Measurements from ENCODE around the gene STX3.
"Not testable (repeated sequence)": the region's sequence is repeated elsewhere in the genome, so short reads cannot be mapped to it uniquely, and the experiment has no call there.

The STX3 gene

DNA sequence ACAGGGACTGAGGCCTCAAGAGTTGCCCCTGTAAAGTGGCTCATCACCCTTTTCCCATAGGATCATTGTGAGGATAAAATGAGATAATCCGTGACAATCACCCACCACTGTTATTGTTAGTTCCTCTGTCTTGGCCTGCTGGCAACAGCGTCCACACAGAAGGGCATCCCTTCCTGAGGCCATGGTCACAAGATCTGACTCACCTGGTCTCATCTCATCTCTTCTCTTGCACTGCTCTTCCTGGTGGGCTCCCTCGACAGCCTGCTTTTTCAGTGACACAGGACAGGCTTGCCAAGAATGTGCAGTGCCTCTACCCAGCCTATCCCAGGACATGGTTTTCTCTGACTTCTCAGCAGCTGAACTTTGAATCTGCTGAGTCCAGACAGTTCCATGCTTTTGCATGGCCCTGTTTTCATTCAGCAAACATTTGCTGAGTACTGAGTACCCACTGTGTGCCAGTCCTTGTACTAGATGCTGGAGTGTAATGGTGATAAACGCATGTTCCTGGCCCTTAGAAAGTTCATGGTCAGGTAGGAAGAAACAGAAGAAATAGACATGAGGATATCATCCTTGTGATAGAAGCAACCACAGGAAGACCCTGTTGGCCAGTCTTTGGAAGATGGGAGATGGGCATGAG, 3.3 kb downstream of the STX3 start:
- DNase-seq (ENCODE audit: low read depth) = no peak

DNA sequence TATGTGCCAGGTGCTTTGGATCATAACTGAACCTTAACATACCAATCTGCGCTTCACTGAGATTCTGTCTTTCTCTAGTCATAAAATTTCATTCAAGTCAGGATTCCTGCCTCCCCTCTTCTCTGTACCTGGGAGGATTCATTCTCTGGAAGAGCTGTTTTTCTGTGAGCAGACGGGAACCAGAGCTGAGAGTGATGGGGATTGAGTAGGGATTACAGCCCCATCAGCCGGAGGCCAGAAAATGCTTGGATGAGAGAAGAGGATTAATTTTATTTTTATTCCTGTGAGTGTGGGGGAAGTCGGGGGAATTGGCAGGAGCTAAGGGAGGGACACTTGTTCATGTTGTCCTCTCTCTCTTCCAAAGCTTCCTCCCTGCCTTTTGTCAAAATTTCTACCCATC, 4.7 kb downstream of the STX3 start:
- DNase-seq (ENCODE audit: low read depth) = no peak

DNA sequence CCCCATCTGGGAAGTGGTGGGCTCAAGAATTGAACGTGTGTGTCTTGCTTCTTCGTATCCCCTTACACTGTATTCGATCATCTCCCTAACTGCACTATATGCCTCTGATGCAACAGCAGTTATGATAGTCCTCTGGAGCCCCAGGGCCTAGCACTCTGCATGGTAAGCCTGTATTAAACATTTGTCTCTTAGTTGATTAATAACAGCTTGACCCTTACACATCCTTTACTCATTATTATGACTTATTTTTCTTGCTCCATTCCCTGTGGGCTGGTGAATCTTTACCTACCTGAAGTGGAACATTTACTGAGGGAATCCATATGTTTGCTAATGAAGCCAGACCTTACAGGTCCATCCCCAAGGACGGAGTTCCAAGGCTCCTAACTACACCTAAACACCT, 5.6 kb downstream of the STX3 start:
- DNase-seq (ENCODE audit: low read depth) = no peak

DNA sequence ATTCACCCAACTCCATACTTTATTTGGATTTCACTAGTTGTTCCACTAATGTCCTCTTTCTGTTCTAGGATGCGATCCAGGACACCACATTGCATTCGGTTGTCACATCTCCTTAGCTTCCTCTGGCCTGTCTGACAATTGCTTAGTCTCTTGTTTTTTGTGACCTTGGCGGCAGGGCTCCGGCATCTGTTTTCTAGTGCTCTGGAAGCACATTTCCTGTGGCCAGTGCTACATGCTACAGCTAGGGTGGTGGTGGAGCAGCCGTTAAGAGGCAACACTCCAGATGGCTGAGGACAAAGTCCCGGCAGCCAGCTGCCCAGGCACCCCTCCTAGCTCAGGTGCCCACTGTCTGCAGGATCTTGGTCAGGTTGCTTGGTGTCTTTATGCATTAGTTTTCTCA, 6.8 kb downstream of the STX3 start:
- no peak for DNase-seq (ENCODE audit: low read depth)

DNA sequence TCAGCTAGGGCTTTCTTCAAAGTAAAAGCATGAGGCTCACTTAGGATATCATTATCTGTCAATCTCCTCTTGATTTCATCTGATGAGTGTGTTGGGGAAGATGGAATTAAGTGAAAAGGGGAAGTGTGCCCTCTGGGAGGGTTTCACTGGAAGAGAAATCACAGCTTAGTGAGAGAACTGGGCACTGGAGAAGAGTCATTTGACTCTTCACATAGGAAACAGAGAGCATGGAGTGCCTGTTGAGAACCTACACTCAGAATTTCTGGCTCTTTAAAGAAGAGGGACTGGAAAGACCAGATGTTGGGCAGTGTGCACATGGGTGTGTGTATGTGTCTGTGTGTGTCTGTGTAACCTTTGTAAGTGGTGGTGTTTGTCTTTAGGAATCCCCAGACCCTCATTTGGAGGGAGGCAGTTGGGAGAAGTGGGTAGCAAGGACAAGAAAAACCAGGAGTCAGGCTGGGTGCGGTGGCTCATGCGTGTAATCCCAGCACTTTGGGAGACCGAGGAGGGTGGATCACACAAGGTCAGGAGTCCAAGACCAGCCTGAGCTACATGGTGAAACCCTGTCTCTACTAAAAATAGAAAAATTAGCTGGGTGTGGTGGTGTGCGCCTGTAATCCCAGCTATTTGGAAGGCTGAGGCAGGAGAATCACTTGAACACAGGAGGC, 10.0 kb downstream of the STX3 start:
- DNase-seq (ENCODE audit: low read depth) = no peak

DNA sequence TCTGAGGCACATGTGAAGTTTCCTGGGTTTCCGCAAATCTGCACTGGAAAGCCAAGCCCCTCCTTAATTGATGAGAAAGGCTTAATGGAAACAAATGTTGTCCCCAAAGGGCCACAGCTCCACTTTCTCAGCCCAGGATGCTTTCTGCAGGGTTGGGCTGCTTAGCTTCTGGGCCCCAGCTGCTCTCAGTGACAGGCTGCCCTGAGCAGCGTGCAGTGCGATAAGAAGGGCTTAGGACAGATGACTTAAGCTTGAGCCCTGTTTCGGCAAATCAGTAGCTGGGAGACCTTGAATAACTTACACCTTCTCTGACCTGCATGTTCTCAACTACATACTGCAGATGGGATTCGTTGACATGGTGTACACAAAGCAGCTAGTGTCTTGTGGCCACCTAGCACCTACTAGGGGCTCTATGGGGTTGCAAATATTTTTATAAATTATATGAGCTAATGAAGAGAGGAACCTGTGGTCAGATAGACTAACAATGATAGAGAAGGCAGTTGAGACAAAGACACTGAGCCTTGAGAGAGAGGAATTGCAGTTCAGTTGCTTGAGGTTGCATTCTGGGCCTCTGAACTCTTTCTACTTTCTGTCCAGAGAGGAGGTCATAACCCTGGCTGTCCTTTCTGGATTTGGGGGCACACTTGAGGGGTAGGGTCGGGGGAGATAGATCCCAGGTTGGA, 11.5 kb downstream of the STX3 start:
- no peak for DNase-seq (ENCODE audit: low read depth)

DNA sequence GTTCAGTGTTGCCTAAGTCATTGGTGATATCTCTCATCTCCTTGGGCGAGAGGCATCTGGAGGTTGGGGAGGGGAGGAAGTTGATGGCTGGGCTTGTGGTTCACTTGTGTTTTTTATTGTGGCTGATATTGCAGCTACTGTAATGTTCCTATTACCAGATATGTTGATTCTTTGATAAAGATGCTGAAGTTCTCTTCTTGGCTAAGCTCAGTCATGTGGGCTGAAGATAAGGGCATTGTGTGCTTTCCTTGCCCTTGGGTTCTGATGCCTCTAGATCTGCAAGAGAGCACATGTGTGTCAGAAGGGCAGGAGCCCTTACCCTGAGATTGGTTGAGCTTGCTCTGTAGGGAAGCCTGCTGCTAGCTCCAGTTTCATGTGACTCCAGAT, 12.0 kb downstream of the STX3 start:
- no peak for DNase-seq (ENCODE audit: low read depth)

DNA sequence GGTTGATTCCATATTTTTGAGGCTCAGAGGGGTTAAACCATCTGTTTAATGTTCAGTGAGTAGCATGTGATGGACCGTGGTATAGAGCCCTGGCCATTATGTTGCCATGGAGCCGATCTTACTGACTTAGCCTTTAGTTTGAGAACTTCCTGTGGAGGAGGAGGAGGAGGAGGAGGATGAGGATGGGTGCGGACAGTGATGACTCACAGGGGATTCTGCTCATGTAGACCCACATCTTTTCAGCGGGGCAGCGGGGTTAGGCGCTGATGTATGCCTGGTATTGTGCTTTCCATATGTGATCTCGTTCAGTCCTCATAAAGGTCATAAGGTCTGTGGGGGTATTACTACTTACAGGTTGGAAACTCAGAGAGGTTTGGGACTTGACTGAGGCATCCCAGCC, 13.9 kb downstream of the STX3 start:
- DNase-seq (ENCODE audit: low read depth) = no peak

DNA sequence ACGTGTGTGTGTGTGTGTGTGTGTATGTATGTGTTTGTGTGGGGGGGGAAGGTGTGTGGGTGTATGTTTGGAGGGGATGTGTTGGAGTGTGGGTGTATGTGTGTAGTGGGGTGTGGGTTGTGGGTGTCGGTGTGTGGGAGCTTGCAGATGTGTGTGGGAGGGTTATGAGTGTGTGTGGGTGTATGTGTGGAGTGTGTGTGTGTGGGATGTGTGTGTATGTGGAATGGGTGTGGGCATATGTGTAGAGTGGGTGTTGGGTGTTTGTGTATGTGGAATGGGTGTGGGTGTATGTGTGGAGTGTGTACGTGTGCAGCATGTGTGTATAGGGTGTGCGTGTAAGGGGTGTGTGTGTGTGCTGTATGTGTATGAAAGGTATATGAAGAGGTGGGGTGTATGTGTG, 14.7 kb downstream of the STX3 start:
- no peak for DNase-seq (ENCODE audit: low read depth)

DNA sequence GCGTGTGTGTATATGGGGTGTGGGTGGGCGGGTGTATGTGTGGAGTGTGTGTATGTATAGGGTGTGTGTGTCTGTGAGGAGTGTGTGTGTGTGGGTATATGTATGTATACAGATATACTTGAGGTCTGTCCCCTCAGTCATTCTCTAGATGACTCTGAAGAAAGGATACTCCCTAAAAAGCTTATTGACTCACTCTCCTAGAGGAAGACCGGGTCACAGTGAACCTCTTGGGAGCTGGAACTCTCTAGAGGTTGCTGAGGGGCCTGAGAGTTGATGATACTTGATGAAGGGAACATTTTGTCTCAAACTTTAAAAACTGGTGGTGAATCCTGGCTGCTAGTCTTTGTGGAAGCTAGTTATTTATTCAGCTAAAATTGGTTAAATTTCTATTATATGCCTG, 15.1 kb downstream of the STX3 start:
- DNase-seq (ENCODE audit: low read depth) = no peak

DNA sequence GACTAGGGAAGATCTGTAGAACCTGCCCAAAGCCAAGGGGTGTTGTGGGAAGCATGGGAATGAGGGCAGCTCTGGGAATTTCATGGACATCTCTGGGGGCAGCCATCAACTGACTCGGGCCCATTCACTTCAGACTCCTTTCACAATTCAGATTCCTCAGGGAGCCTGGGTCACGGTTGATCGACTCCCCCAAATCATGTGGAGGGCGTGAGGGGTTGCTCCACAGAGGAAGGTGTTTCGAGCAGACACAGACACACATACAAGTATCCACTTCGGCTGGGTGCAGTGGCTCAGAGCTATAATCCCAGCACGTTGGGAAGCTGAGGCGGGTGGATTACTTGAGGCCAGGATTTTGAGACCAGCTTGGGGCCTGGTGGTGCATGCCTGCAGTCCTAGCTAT, 15.7 kb downstream of the STX3 start:
- DNase-seq (ENCODE audit: low read depth) = no peak

DNA sequence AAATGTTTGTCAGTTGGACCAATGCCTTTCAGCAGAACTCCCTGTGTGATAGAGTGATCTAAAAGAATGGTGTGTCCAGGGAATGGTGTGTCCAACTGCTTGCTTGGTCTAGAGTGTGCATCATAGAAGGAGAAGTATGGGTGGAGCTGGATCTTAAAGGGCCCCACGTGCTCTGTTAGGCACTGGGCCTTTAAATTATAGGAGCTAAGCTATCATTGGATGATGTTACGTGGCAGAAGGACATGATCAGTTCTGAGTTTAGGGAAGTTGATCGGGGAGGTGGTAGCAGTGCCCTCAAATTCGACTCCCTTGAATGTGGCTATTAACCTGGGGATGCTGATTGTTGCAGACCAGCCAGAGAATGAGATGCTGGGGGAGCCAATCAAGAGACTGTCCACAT, 16.4 kb downstream of the STX3 start:
- no peak for DNase-seq (ENCODE audit: low read depth)

DNA sequence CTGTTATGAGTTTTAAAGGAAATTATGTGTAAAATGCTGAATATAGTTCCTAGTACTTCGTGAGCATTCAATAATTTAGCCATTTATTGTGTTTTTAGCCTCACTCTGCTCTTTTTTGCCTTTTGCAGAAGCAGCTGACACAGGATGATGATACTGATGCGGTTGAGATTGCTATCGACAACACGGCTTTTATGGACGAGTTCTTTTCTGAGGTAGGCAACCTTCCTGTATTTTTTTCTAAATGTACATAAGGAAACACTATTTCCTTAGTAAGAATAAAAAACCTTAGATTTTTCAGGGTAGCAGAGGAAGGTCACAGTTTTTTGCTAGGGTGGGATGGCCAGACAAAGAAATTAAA, 17.9 kb downstream of the STX3 start:
- no peak for DNase-seq (ENCODE audit: low read depth)

DNA sequence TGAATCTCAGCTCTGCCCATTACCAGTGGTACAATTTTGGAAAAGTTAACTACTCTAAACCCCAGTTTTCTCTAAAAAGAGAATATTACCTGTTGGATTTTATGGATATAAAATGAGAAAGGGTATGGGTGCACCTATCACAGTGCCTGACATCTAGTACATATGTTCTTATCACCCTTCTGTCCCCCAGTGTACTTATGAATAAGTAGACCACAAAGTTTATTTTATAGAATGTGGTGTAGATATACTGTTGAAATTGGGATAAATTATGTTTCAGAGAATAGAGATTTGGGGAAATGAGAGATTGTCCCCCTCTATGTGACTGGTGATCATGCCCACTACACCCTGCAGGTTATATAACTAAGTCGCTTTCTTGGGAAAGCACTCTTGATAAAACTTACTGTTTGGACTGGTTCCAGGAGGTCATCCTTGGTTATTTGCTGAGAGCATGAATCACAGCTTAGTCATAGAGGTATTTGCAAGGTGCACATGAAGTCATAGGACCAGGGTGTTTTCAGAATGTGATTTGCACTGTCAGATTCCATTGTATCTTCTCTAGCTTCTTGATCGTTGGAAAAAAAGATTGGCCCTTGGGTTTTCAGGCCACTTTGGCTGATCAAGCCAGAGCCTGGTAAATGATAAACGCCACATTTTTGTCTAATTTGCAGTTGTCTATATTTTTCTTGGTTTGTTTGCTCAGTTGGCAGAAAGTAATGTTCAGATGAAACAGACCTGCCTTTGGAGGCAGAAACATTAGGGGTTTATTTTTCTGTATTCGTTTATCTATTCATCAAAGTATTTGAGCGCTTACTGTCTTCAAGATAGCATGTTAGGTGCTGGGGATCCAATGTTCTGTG, 21.3 kb downstream of the STX3 start:
- no peak for DNase-seq (ENCODE audit: low read depth)

DNA sequence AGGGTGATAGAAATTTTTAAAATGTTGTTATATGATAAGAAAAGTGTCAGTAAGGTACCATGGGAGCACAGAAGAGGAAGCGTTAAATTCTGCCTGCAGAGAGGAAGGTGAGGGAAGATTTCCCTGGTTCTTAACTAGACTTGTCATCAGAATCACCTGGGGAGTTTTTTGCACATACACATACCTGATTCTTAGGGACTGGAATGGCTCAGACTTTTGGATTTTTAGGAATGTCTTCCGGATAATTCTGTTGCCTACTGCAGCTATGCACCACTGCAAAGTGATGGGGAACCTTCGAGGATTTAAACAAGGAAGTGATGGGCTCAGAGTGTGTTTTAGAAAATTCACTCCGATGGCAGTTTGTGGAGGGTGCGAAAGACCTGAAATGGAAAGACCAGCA, 21.9 kb downstream of the STX3 start:
- DNase-seq (ENCODE audit: low read depth) = no peak

DNA sequence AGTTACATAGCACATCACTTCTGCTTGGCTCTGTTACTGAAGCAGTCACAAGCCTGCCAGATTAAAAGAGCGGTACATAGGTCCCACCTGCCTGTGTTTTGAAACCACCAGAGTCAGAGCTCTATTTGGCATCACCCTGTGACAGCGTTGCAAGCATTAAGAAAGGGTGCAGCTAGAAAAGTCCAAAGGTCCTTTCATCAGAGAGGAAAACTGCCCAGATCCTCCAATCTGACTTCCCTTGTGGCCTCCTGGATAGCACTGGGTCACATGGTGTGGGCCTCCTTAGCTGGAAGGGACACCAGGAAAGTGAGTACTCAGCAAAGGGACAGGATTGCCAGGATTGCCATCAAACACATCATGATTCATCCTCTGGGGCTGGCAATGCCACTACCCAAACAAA, 22.9 kb downstream of the STX3 start:
- DNase-seq (ENCODE audit: low read depth) = no peak

DNA sequence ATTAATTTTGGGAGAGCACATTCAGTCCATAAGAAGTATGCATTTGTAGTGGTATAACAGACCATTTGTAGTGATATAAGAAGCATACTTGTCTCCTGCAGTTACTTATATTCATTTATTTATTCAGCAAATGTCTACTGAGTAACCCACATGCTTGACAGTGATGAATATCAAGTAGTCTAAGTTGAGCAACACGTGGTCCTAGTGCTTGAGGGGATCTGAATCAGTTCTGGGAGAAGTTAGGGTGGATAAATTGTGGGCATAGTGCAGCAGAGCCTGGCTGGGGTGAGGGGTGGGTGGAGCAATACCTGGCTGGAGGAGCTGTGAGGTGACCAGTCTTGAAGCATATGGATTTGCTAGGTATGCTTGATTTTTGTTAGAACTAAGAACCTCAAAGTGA, 24.3 kb downstream of the STX3 start:
- no peak for DNase-seq (ENCODE audit: low read depth)

DNA sequence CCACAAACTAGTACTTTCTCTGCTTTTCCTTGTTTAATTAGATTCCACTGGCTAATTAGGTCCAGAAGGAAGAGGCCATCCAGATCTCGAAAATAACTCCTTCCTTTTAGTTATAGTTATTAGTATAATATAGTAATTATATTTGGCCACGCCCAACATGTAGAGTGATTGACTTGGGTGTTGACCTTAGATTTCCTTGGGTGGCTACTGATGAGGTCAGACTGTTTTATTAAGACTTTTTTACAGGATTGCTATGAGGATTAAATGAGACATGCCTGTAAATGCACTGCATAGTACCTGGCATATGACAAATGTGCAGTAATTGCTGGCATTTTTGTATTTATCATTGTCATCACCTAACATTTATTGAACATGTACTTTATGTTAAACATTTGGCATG, 26.9 kb downstream of the STX3 start:
- DNase-seq (ENCODE audit: low read depth) = no peak

DNA sequence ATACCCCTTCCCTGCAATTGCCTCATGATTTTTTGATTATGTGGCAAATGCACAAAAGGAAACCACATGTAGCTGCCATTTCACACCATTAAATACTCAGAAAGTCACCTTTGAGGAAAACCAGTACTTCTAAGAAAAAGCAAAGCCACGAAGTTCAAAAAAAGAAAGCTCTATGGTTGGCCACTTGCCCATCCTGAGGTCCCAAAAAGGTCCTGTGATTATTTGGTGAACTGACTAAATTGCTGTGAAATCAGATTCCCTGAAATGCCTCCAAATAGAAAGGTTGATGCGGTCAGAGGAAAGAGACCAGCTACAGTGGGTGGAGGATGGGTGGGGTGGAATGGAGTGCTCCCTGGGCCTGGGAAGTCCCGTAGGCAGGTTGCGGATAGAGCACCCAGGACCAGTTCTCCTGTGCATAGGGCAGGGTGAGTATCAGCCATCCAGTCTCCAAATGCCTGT, 28.5 kb downstream of the STX3 start:
- DNase-seq (ENCODE audit: low read depth) = no peak

DNA sequence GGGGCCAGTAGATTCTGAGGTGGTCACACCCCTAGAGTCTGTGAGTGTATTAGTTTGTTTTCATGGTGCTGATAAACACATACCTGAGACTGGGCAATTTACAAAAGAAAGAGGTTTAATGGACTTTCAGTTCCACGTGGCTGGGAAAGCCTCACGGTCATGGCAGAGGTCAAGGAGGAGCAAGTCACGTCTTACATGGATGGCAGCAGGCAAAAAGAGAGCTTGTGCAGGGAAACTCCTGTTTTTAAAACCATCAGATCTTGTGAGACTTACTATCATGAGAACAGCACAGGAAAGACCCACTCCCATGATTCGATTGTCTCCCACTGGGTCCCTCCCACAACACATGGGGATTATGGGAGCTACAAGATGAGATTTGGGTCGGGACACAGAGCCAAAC, 29.3 kb downstream of the STX3 start:
- not testable (repeated sequence) for DNase-seq (ENCODE audit: low read depth)

DNA sequence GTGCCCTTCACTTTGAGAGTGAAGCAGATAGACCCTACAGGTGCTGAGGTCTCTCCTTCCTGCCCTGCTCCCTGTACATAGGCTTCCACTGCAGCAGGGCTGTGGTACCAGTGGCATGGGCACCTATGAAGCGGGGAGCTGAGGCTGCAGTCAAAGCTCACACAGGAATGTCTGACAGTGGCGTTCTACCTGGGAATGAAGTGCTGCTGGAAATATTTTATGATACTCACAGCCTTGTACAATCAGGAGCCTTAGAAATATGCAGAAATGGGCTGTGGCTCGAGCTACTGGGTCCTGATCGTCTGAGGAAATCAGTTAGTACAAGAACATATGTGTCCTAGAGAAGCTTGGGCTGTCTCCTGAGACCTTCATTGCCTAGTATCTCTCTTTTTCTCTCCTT, 30.6 kb downstream of the STX3 start:
- no peak for DNase-seq (ENCODE audit: low read depth)

DNA sequence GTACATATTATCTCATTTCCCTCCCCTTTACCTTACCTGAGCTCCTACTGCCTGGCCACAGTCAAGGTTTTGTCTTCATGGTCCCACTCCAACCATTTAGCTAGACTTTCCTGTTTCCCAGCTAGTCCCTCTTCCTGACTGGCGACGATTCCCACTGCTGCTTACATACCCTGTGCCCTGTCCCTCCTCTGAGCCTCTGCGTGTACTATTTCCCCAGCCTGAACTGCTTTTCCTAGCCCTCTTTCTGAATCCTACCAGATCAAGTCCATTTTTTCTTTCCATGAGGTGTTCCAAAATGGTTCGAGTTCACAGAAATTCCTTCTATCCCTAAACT, 32.0 kb downstream of the STX3 start:
- no peak for DNase-seq (ENCODE audit: low read depth)

DNA sequence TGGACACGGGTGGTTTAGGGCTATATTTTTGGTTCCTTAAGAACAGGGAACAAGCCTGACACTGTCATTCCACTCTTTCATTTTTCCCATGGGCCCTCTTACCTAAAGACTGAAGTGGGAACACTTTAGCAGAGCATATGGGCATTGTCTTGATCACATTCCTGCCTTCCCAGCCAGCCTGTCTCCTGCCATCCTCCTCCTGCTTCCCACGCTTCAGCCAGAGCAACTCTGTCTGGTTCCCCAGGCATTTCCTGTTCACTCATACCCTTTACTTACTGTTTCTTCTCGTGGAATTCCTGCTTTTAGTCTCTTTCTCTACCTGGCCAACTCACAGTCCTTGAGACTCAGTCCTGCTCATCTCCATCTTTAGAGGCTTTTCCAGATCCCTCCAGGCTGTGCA, 32.6 kb downstream of the STX3 start:
- DNase-seq (ENCODE audit: low read depth) = no peak
